Measurements from ENCODE around the gene LRRC4C. TPM values are rescaled to one million over a fixed set of nuclear protein-coding genes. Genes with fewer than 3 reads are reported as not detected.

The LRRC4C gene
- total and polyA plus RNA-seq, 11 donors: 0.08 to 1.2 (median 0.48) TPM; not detected in 1

GRCh38 chr11:40274017-40274416 is 1185.4 kb downstream of the LRRC4C start:
- DNase-seq: no peak
- intact Hi-C loops (cut with DNase I): loop anchor here in 1 of 10 donors (10.0 kb wide), 1 partner anchor 59 kb away; no protein-coding TSS in a partner anchor
- Histone ChIP-seq H3K27me3 (no peaks in the 10 kb centered on the region), H3K27ac (no peak overlapping the region), H3K4me3 (no peak overlapping the region), H3K36me3 (no peaks in the 10 kb centered on the region), H3K9me3 (no peaks in the 10 kb centered on the region), H3K4me1 (no peaks in the 10 kb centered on the region)
- ATAC-seq: no peak
- WGBS, 4 donors: 55 to 77% (median 63%) methylated on average over 3 of the region's 3 CpGs
- TF ChIP-seq CTCF (IDR thresholded peaks at IDR 0.05) (no peak), POLR2A (IDR thresholded peaks at IDR 0.05) (no peak)

- Histone ChIP-seq H3K4me1 (no peaks in the 10 kb centered on the region), H3K4me3 (no peak overlapping the region), H3K36me3 (no peaks in the 10 kb centered on the region), H3K27me3 (no peaks in the 10 kb centered on the region), H3K9me3 (no peaks in the 10 kb centered on the region), H3K27ac (no peak overlapping the region)
- no peak for ATAC-seq
- no peak for TF ChIP-seq CTCF (IDR thresholded peaks at IDR 0.05)
- TF ChIP-seq POLR2A (IDR thresholded peaks at IDR 0.05): no peak
- intact Hi-C loops (cut with DNase I): loop anchor here in 1 of 10 donors (10.0 kb wide), 1 partner anchor 58 kb away; no protein-coding TSS in a partner anchor
- WGBS, 4 donors: 47 to 64% (median 51%) methylated on average over 1 of the region's 1 CpG
- no peak for DNase-seq
Observed at GRCh38 chr11:40273192-40273732, 1186.2 kb downstream of the LRRC4C start.

GRCh38 chr11:40271361-40271760 is 1188.1 kb downstream of the LRRC4C start:
- TF ChIP-seq POLR2A (IDR thresholded peaks at IDR 0.05): no peak
- DNase-seq: no peak
- H3K27me3 ChIP-seq: no peaks in the 10 kb centered on the region
- H3K4me3 ChIP-seq: no peak overlapping the region
- WGBS, 4 donors: 79 to 92% (median 84%) methylated on average over 5 of the region's 5 CpGs
- no peak overlapping the region for H3K27ac ChIP-seq
- H3K4me1 ChIP-seq: no peaks in the 10 kb centered on the region
- no peaks in the 10 kb centered on the region for H3K36me3 ChIP-seq
- intact Hi-C loops (cut with DNase I): loop anchor here in 1 of 10 donors (10.0 kb wide), 1 partner anchor 57 kb away; no protein-coding TSS in a partner anchor
- no peaks in the 10 kb centered on the region for H3K9me3 ChIP-seq
- ATAC-seq: no peak

GRCh38 chr11:40269865-40270264 is 1189.6 kb downstream of the LRRC4C start:
- H3K4me1 ChIP-seq: no peaks in the 10 kb centered on the region
- DNase-seq (no peak), ATAC-seq (no peak)
- H3K27me3 ChIP-seq: no peaks in the 10 kb centered on the region
- intact Hi-C loops (cut with DNase I): loop anchor here in 1 of 10 donors (10.0 kb wide), 1 partner anchor 55 kb away; no protein-coding TSS in a partner anchor
- no peaks in the 10 kb centered on the region for H3K9me3 ChIP-seq
- H3K36me3 ChIP-seq: no peaks in the 10 kb centered on the region
- no peak overlapping the region for H3K27ac ChIP-seq
- WGBS, 4 donors: 42 to 63% (median 49%) methylated on average over 2 of the region's 2 CpGs
- no peak for TF ChIP-seq CTCF (IDR thresholded peaks at IDR 0.05)
- TF ChIP-seq POLR2A (IDR thresholded peaks at IDR 0.05): no peak
- H3K4me3 ChIP-seq: no peak overlapping the region

GRCh38 chr11:40268551-40268950 is 1190.9 kb downstream of the LRRC4C start:
- no peaks in the 10 kb centered on the region for H3K27me3 ChIP-seq
- no peak for ATAC-seq
- 71 to 76% (median 74%) methylated on average over 2 of the region's 2 CpGs for WGBS, 4 donors
- no peak overlapping the region for H3K27ac ChIP-seq
- no peaks in the 10 kb centered on the region for H3K4me1 ChIP-seq
- H3K9me3 ChIP-seq: no peaks in the 10 kb centered on the region
- TF ChIP-seq CTCF (IDR thresholded peaks at IDR 0.05): no peak
- TF ChIP-seq POLR2A (IDR thresholded peaks at IDR 0.05): no peak
- H3K36me3 ChIP-seq: no peaks in the 10 kb centered on the region
- intact Hi-C loops (cut with DNase I): no loop called here
- no peak for DNase-seq
- H3K4me3 ChIP-seq: no peak overlapping the region

All from heart left ventricle (tissue), 16 donors.